ENCODE measurements around the gene MEX3B.

The MEX3B gene

DNA sequence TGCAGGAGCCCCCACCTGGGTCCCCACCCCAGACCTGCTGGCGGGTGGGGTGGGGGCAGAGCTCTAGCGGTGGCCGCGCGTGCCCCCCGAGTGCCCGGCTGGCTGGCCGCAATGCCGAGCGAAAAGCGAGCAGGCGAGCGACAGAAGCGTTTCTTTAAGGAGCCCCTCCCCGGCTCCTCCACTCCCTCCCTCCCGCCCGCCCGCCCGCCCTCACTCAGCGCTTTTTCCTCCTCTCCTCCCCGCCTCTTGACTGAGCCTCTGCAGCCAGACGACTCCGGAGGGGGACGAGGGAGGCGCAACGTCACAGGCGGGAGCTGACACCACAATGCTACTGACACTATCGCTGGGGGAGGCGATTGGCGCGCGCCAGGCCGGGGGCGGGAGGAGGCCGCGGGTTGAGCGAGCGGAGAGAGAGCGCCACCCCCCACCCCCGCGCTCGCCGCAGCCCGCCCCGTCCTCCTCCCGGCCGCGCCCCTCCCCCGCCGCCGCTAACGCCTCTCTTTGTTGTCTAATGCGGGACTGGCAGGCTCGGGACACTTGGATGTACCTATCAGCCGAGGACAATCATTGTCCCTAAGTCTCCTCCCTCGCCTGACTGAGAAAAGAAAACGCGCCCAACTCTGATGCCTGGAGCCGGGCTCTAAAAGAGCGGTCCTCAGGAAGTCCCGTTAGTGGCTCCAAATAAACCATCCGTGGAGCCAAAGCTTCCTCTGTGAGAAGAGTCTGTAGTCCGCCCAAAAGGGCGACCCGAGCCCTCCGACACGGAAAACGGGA, at the start of gene MEX3B:
MEX3B (minus strand) TSS at position 127 of the 774 bp plus-strand sequence. CDS start 313 bp downstream, outside the sequence.
- peak; percentile 63 to 98 (median 94) for DNase-seq

DNA sequence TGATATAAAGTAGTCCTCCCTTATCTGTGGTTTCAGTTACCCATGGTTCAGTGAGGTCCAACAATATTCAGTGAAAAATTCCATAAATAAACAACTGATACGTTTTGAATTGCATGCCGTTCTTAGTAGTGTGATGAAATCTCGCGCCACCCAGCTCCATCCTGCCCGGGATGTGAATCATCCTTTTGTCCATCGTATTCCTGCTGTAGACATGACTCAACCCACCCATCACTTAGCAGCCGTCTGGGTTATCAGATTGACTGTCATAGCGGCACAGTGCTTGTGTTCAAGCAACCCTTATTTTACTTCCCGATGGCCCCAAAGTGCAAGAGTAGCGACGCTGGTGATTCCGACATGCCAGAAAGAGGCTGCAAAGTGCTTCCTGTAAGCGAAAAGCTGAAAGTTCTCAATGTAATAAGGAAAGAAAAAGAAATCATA, 48.0 kb upstream of the MEX3B start:
- DNase-seq, result no peak

- DNase-seq, result no peak
These were observed 47.5 kb upstream of the MEX3B start for GRCh38 chr15:82093325-82093724.

GRCh38 chr15:82091636-82092140, 45.9 kb upstream of the MEX3B start:
- no peak for DNase-seq

DNA sequence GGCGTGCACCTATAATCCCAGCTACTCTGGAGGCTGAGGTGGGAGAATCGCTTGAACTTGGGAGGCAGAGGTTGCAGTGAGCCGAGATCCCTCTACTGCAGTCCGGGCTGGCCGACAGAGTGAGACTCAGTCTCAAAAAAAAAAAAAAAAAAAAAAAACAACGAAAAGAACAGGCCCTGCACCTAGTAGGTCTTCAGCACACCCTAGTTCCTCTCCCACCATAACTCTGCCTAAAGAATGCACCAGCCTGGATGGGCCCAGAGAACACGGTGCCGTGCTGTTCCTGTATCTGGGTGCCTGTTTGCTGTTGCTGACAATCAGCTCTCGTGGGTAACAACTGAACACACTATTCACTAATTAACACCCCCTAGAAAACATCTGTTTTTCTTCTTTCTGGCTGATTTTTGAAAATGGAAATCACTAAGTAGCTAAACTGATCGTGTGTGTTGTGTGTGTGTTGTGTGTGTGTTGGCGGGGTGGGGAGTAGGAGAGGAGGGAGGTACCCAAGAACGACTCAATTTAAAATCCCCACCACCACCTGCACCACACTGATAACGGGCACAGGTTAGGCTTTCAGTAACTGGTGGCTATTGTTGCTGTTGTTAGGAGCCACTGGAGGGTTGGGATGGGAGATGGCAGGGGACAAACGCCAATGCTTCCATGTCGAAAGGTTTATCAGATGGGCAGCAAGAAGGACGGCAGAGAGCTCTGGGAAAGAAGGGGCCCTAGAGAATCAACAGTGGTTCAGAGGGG, 40.6 kb upstream of the MEX3B start:
- no peak for DNase-seq

DNA sequence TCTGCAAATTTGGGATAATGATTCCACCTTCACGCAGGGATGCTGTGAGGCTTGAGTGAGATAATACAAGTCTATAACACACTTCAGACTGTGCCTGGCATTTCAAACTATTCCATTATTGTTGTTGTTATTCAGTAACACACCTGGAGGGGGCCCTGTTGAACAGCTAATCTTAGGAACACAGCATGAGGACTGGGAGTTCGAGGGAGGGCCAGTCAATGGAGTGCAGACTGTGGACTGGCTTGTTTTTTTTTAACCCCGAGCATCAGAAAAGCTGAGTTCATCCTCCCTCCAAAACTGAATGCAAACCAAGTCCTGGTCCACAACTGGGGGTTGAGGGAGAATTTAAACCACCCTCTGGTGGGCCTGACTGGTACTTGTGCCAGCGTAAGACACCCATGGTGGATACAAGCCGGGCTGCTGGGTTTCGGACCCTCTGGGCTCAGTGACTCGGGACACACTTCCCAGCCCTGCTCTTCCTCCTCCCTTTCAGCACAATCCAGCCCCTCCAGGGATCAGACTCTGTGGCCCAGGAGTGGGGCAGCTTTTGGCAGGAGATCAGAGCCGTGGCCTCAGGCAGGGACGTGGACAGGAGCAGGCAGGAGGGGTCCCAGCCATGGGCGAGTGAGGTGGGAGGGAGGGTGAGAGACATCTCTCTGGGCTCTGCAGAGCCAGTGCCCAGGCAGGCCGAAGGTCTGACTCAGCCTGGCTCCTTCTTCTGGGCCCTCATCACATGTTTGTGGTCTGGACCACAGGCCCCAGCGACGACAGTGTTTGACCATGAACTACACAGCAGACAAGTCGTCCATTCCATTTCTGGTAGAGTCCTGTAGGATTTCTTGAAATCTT, 36.3 kb upstream of the MEX3B start:
- no peak for DNase-seq

- no peak for DNase-seq
These were observed 35.0 kb upstream of the MEX3B start for GRCh38 chr15:82080774-82081173.

- DNase-seq, result no peak
These were observed 33.9 kb upstream of the MEX3B start for GRCh38 chr15:82079736-82080135.

DNA sequence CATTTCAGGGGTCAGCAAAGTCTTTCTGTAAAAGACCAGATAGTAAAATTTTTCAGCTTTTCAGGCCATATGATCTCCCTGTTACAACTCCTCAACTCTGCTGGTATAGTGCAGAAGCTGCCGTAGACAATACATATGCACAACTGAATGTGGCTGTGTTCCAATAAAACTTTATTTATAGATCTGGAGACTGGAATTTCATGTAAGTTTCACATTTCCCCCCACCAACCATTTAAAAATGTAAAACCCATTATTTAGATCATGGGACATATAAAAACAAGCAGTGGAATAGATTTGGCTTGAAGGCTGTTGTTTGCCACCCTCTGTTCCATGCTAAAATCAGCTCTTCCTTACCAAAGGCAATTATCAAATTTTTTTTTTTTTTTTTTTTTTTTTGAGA, 28.8 kb upstream of the MEX3B start:
- DNase-seq, result no peak

DNA sequence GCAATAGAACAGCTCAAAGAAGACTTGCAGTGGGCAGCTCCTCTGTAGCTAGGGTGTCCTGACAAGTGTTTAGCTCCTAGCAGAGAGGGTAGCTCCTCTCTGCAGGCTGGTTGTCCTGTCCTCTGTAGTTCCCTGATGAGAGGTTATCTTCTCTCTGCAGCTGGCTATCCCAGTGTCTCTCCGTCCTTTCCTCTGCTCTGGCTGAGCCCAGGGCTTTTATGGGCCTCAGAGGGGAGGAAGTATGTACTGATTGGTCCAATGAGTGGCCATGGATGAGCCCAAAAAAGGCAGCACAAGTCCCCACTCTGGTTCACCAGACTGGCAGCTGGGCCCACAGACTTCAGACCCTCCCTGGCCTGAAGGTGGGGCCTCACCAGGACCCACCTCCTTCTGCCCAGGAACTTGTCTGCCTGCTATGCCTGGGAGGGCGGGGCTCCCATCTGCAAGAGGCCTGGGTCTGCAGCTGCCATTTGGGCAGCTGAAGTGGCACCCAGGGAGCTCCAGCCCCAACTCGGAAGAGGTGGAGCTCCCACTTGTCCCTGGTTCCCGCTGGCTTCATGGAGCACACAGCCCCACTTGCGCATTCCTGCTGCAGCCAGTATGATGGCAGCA, 27.2 kb upstream of the MEX3B start:
- DNase-seq, result no peak

DNA sequence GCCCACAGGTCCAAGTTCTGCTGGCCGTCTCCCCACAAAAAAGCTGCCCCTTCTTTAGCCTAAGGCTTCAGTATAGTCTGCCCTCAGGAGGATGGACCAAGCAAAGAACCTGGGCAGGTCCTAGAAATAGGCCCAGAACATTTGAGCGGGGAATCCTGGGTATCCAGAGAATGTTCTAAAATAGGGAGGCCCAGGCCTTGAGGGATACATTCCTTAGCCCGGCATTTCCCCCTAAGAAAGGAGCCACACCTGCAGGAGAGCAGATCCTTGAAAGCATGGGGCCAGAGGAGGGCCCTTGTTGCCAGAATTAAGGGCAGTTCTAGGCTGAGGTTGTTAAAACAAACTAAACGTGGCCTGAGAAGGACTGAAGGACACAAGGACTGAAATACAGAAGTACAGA, 20.6 kb upstream of the MEX3B start:
- DNase-seq, result no peak

DNA sequence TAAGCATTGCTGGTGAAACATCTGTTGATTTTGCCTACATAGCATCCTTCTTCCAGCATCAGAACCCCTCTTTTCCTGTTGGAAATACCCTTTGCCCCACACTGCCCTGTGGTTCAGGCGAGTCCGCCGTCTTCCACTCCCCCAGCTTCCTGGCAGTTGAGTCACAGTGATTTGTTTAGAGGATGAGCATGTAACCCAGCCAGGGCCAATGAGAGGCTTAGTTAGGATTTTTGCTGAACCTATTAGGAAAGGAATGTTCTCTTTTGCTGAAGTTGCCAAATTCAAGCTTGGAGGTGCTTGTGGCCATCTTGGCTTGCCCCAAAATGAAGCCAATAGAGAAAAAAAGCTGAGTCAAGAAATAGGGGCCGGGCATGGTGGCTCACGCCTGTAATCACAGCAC, 19.0 kb upstream of the MEX3B start:
- DNase-seq, result no peak

- DNase-seq, result no peak
These were observed 16.9 kb upstream of the MEX3B start for GRCh38 chr15:82062479-82063454.

DNA sequence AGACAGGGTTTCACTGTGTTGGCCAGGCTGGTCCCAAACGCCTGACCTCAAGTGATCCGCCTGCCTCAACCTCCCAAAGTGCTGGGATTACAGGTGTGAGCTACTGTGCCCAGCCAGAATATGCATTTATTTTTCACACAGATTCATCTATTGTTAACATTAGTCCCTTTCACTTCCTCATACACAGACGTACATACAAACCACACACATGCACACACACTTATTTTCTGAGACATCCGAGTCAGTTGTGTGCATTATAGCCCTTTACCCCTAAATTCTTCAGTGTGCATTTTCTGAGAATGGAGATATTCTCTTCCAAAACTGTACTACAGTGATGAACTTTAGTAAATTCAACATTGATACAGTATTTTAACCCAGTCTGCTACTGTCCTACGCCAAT, 15.0 kb upstream of the MEX3B start:
- no peak for DNase-seq

DNA sequence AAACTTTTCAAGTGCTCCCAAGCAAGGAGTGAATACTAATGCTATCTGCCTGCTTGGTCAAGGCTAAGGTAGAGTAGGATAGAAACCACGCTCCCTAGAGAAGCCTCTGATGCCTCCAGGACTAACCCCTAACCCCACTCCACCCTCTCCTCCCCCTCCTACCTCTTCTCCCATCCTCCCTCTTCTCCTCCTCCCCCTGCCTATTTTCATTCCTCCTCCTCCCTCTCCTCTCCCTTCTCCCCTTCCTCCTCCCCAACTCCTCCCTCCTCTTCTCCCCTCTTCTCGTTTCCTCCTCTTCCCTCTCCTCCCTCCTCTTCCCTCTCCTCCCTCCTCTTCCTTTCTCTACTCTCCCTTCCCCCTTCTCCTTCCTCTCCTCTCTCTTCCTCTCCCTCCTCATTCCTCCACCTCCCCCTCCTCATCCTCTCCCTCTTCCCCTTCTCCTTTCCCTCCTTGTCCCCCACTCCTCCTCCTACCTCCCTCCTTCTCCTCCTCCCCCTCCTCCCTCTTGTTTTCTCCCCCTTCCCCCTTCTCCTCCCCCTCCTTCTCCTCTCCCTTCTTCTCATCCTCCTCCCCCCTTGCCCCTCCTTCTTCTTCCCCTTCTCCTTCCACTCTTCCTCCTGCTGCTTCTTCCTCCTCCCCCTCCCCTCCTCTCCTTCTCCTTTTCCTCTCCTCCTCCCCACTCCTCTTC, 12.8 kb upstream of the MEX3B start:
- DNase-seq, result no peak

DNA sequence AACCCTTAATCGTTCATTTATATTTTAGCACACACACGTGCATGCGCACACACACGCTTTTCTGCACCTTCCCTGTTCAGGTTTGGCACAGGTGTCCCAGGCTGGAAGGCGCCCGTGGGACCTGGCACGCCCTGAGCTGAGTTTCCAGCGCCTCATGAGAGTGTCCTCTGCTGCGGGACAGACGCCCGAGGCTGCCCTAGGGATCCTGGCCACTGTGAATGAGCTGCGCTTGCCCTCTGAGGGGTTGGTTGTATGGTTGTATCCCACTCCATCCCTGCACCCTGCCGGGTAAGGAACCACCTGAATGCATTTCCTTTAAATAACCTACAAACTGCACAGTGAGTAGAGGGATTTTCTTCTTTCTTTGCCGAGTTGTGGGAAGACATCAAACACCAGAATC, 12.2 kb upstream of the MEX3B start:
- no peak for DNase-seq

DNA sequence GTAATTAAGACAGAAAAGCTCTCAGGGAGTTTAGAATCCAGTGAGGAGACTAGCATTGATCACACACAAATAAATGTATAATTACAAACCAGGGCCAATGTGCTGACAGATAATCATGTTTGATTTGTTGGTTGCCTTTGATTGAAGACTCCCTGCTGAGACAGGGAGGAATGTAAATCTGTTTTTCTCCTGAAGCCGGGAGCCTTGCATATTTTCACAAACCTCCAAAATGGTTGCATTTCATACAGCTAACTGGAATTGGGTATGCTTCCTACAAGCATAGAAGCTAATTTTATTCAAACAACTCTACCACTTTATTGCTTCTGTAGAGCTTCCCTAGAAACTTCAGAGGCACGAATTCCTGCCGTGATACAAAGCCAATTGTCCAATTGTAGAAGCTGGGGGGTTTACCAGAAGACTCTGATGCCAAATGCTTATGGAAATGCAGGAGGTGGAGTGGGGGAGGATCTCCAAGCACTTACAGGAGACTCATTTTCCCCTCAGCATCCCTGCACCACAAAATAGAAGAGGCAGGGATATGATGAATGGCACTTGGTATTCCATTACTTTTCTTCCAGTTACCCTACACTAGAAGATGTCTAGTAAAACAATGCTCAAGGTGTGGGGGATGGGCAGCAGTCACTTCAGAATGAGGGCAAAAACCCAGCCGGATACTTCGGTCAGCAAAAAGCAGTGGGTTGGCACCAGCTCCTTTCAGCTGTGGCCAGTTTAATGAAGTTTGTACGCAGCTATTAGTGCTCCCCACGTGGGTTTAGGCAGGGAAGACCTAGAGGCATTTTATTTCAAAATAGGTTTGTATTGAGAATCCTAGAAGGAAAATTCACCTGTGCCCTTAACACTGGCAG, 11.4 kb upstream of the MEX3B start:
- no peak for DNase-seq

GRCh38 chr15:82052751-82053150, 6.9 kb upstream of the MEX3B start:
- no peak for DNase-seq

Data from nucleus accumbens (tissue), 56 donors.